Fibroblast of lung (primary cell): ENCODE measurements around the gene MAPT. TPM values are rescaled to one million over a fixed set of nuclear protein-coding genes. Genes with fewer than 3 reads are reported as not detected.

Source experiments
- DNase-seq, 2 donors: peaks; one replicate each; pipeline versions ENCODE4 v3.0.0 to v3.0.0-alpha.2; 2010; ENCODE audit warnings: low read depth in 2 of 2
- H2AFZ ChIP-seq: 2 replicates; pipeline ENCODE4 v1.5.1; 2012; ENCODE audit warnings: low read length, control low read depth, inconsistent platforms
- H3K27ac ChIP-seq: 2 replicates; pipeline ENCODE4 v1.5.1; 2011; ENCODE audit warnings: low read length, control low read depth; ENCODE audit not compliant: insufficient read depth
- H3K27me3 ChIP-seq: 2 replicates; pipeline ENCODE4 v1.5.1; 2011; ENCODE audit warnings: mild to moderate bottlenecking, low read length; ENCODE audit not compliant: control insufficient read depth, insufficient read depth
- H3K36me3 ChIP-seq: 2 replicates; pipeline ENCODE4 v1.5.1; 2011; ENCODE audit warnings: low read length; ENCODE audit not compliant: control insufficient read depth, insufficient read depth
- H3K4me1 ChIP-seq: 2 replicates; pipeline ENCODE4 v1.5.1; 2011; ENCODE audit warnings: low read length; ENCODE audit not compliant: control insufficient read depth, insufficient read depth; ENCODE audit errors: extremely low read depth
- H3K4me2 ChIP-seq: 2 replicates; pipeline ENCODE4 v1.5.1; 2011; ENCODE audit warnings: low read length, control low read depth; ENCODE audit not compliant: insufficient read depth; ENCODE audit errors: extremely low read depth
- H3K4me3 ChIP-seq, 4 experiments: fragments of 200-600 bp in 1 of 4; sonication (generic) in 1 of 4; replicated peaks in 1 of 4; 2 replicates each; pipeline ENCODE4 v1.5.1; 2011 to 2016; ENCODE audit warnings: low read length in 4 of 4, low read depth in 3 of 4, mild to moderate bottlenecking in 3 of 4, control low read depth in 2 of 4, inconsistent platforms in 1 of 4, mixed read lengths in 1 of 4; ENCODE audit not compliant: insufficient read depth in 1 of 4; ENCODE audit errors: control extremely low read depth in 1 of 4
- H3K79me2 ChIP-seq: 2 replicates; pipeline ENCODE4 v1.5.1; 2012; ENCODE audit warnings: mild to moderate bottlenecking, low read length, inconsistent platforms; ENCODE audit not compliant: control insufficient read depth, insufficient read depth
- H3K9ac ChIP-seq: 2 replicates; pipeline ENCODE4 v1.5.1; 2011; ENCODE audit warnings: mild to moderate bottlenecking, low read length, control low read depth; ENCODE audit not compliant: insufficient read depth
- H3K9me3 ChIP-seq: 2 replicates; pipeline ENCODE4 v1.5.1; 2012; ENCODE audit warnings: low read depth, low read length; ENCODE audit not compliant: control insufficient read depth, insufficient read depth
- H4K20me1 ChIP-seq: 2 replicates; pipeline ENCODE4 v1.5.1; 2011; ENCODE audit warnings: low read length; ENCODE audit not compliant: control insufficient read depth, insufficient read depth; ENCODE audit errors: extremely low read depth
- EZH2 ChIP-seq: IDR thresholded peaks from 2 replicates; pipeline ENCODE4 v1.5.1; 2012; ENCODE audit warnings: low read length, control low read depth, mild to moderate bottlenecking; ENCODE audit errors: missing control alignments
- polyA plus RNA-seq, 2 donors: library from polyadenylated mRNA; depleted of rRNA in 1 of 2; stranded (reverse) in 1 of 2; unstranded in 1 of 2; fragments of >200 nt; gene quantifications; 2 replicates each; pipeline ENCODE4 v1.2.1, GENCODE V29; 2011 to 2012; ENCODE audit warnings: missing spikeins in 1 of 2
- total RNA-seq: library from RNA; depleted of rRNA; stranded (reverse); fragments of >200 nt; gene quantifications from 2 replicates; pipeline ENCODE4 v1.2.1, GENCODE V29; 2014
- TF ChIP-seq, protein P1 (sequence below), 2 donors: IDR thresholded peaks in 1 of 2; conservative IDR thresholded peaks in 1 of 2; 1 replicate in 1 of 2; 2 replicates in 1 of 2; pipeline ENCODE4 v1.5.1; 2011 to 2012; ENCODE audit warnings: low read length in 2 of 2, control low read depth in 1 of 2, inconsistent platforms in 1 of 2, low read depth in 1 of 2, mild to moderate bottlenecking in 1 of 2

The MAPT gene
- total and polyA plus RNA-seq, 2 donors (not counting 1 experiment from before 2014, with no cell fraction given), result 0.09 to 0.50 TPM

DNA sequence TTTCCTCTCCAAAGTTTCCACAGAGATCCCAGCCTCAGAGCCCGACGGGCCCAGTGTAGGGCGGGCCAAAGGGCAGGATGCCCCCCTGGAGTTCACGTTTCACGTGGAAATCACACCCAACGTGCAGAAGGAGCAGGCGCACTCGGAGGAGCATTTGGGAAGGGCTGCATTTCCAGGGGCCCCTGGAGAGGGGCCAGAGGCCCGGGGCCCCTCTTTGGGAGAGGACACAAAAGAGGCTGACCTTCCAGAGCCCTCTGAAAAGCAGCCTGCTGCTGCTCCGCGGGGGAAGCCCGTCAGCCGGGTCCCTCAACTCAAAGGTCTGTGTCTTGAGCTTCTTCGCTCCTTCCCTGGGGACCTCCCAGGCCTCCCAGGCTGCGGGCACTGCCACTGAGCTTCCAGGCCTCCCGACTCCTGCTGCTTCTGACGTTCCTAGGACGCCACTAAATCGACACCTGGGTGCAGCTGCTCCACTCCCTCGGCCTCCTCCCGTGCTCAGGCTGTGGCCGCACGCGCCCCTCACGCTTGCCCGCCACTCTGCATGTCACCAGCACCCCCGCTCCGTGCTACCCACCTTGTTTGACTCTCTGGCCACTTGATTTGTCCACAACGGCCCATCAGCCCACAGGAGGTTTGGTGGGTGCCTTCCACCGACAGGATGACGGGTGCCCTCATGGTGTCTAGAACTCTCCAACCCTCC lies 89.4 kb downstream of the MAPT start:
- Histone ChIP-seq H3K9ac (no peak overlapping the region), H3K27ac (no peak overlapping the region), H3K79me2 (no peaks in the 10 kb centered on the region), H3K4me2 (no peak overlapping the region), H3K9me3 (no peaks in the 10 kb centered on the region), H2AFZ (no peak overlapping the region), H3K4me3 (no peak overlapping the region), H3K36me3 (no peaks in the 10 kb centered on the region), H3K4me1 (no peaks in the 10 kb centered on the region), H4K20me1 (no peaks in the 10 kb centered on the region), H3K27me3 (peaks cover 2% of the 10 kb centered on the region)
- no peak for DNase-seq
- TF ChIP-seq, protein P1, sequence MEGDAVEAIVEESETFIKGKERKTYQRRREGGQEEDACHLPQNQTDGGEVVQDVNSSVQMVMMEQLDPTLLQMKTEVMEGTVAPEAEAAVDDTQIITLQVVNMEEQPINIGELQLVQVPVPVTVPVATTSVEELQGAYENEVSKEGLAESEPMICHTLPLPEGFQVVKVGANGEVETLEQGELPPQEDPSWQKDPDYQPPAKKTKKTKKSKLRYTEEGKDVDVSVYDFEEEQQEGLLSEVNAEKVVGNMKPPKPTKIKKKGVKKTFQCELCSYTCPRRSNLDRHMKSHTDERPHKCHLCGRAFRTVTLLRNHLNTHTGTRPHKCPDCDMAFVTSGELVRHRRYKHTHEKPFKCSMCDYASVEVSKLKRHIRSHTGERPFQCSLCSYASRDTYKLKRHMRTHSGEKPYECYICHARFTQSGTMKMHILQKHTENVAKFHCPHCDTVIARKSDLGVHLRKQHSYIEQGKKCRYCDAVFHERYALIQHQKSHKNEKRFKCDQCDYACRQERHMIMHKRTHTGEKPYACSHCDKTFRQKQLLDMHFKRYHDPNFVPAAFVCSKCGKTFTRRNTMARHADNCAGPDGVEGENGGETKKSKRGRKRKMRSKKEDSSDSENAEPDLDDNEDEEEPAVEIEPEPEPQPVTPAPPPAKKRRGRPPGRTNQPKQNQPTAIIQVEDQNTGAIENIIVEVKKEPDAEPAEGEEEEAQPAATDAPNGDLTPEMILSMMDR (conservative IDR thresholded peaks at IDR 0.05 in 1 of 2, IDR thresholded peaks at IDR 0.05 in 1 of 2; ENCODE audit: low read depth in 1 of 2, low read length in 2 of 2), result no peak
- TF ChIP-seq EZH2, result no peak

DNA sequence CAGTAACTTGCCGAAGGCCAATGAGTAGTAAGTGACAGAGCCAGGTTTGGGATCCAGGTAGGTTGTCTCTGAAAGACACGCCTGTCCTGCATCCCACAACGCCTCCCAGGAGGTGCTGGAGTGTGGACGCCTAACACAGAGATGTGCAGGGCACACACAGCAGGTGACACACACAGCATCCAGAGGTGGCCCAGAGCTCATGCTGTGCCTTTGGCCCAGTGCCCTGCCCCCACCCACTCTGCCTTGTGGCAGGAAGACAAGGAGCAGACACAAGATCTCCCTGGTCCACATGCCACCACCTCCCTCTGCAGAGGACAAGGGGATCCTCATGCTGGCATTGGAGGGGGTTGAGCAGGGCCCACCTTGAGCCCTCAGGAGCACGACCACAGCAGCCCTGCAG lies 90.0 kb downstream of the MAPT start:
- TF ChIP-seq EZH2, result no peak
- TF ChIP-seq, protein P1 (conservative IDR thresholded peaks at IDR 0.05 in 1 of 2, IDR thresholded peaks at IDR 0.05 in 1 of 2; ENCODE audit: low read depth in 1 of 2, low read length in 2 of 2), result no peak
- Histone ChIP-seq H3K4me1 (no peaks in the 10 kb centered on the region), H3K27me3 (peaks cover 2% of the 10 kb centered on the region), H4K20me1 (no peaks in the 10 kb centered on the region), H3K4me3 (no peak overlapping the region), H3K27ac (no peak overlapping the region), H2AFZ (no peak overlapping the region), H3K9ac (no peak overlapping the region), H3K79me2 (no peaks in the 10 kb centered on the region), H3K4me2 (no peak overlapping the region), H3K9me3 (no peaks in the 10 kb centered on the region), H3K36me3 (no peaks in the 10 kb centered on the region)
- no peak for DNase-seq

DNA sequence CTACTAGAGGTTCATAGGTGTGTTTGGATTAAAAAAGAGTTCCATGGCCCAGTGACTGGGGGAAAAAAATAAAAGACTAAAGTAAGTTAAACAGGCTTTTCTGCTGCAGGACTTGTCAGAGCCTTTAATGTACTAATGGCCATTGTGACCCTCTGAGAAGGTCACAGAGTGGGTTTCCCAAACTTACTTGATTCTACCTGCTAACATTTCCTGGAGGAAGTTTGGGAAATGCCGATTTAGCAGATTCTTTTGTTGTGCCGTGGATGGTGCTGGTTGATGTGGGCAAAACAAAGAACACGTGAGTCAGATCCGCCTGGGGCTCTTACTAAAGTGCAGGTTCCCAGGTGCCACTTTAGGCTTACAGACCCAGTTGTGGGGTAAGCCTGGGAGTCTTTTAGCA lies 91.1 kb downstream of the MAPT start:
- no peak overlapping the region for H3K4me3 ChIP-seq

More for the DNA sequence above, 91.1 kb downstream of the MAPT start:
- Histone ChIP-seq H3K4me1 (no peaks in the 10 kb centered on the region), H3K79me2 (no peaks in the 10 kb centered on the region), H3K4me2 (no peak overlapping the region), H3K36me3 (no peaks in the 10 kb centered on the region), H3K27me3 (peaks cover 2% of the 10 kb centered on the region), H4K20me1 (no peaks in the 10 kb centered on the region), H3K9ac (no peak overlapping the region), H3K27ac (no peak overlapping the region), H2AFZ (no peak overlapping the region), H3K9me3 (no peaks in the 10 kb centered on the region)
- DNase-seq, result no peak
- TF ChIP-seq, protein P1 (conservative IDR thresholded peaks at IDR 0.05 in 1 of 2, IDR thresholded peaks at IDR 0.05 in 1 of 2; ENCODE audit: low read depth in 1 of 2, low read length in 2 of 2), result no peak
- no peak for TF ChIP-seq EZH2
